ENCODE measurements around the gene ATP8A1.

- no peak for TF ChIP-seq CTCF (IDR thresholded peaks at IDR 0.05 in 4 of 5, conservative IDR thresholded peaks at IDR 0.05 in 1 of 5)
- no peak for TF ChIP-seq POLR2A (IDR thresholded peaks at IDR 0.05)
Observed at GRCh38 chr4:42641161-42641560, 15.7 kb downstream of the ATP8A1 start.

Measured in gastrocnemius medialis (tissue), 4 donors.